Prostate gland (tissue), 2 donors: ENCODE measurements around the gene DGCR8. TPM values are rescaled to one million over a fixed set of nuclear protein-coding genes. Genes with fewer than 3 reads are reported as not detected.

ENCODE experiments used
- DNase-seq: peaks from one replicate; pipeline ENCODE4 v3.0.0-alpha.2; 2019; ENCODE audit warnings: low spot score
- H3K27ac ChIP-seq, 2 donors: fragments of 200-600 bp; sonication (generic); 2 replicates each; pipeline ENCODE4 v1.5.1; 2017 to 2019
- H3K27me3 ChIP-seq: fragments of 200-600 bp; sonication (generic); replicated peaks from 2 replicates; pipeline ENCODE4 v1.5.1; 2019; ENCODE audit not compliant: insufficient read depth
- H3K36me3 ChIP-seq, 2 donors: fragments of 200-600 bp; sonication (generic); 1 replicate in 1 of 2; 2 replicates in 1 of 2; pipeline versions ENCODE4 v1.5.1 to v1.8.1; 2017 to 2019
- H3K4me1 ChIP-seq: fragments of 200-600 bp; sonication (generic); replicated peaks from 2 replicates; pipeline ENCODE4 v1.5.1; 2019
- H3K4me3 ChIP-seq, 2 donors: fragments of 200-600 bp; sonication (generic); 2 replicates each; pipeline ENCODE4 v1.5.1; 2017 to 2019
- H3K9me3 ChIP-seq: fragments of 200-600 bp; sonication (generic); 2 replicates; pipeline ENCODE4 v1.5.1; 2017
- CTCF ChIP-seq, 4 experiments: fragments of 200-600 bp in 2 of 4; fragments of 450-650 bp in 2 of 4; sonication (generic) in 2 of 4; IDR thresholded peaks; 1 replicate in 3 of 4; 2 replicates in 1 of 4; pipeline ENCODE4 v1.5.1; 2016 to 2019; ENCODE audit warnings: antibody characterized with exemption in 4 of 4, mild to moderate bottlenecking in 2 of 4, moderate library complexity in 2 of 4
- POLR2A ChIP-seq: fragments of 450-650 bp; IDR thresholded peaks from one replicate; pipeline ENCODE4 v1.6.1; 2016; ENCODE audit warnings: antibody characterized with exemption, mild to moderate bottlenecking
- POLR2AphosphoS5 ChIP-seq: sonication (generic); formaldehyde crosslinking; IDR thresholded peaks from one replicate; pipeline ENCODE4 v1.6.1; 2017; ENCODE audit warnings: antibody characterized with exemption
- WGBS: methylation state at CpG from one replicate; pipeline ENCODE4 v1.1.5; 2018; 5-methylcytosine and 5-hydroxymethylcytosine counted together
- intact Hi-C: fragments of 100-400 bp; cut with DNase I; formaldehyde crosslinking; loops from one replicate; pipeline ENCODE4 v1.14.2; 2022
- total RNA-seq, 2 donors: library from RNA; depleted of rRNA; stranded (reverse); fragments of >200 nt; gene quantifications; one replicate each; pipeline ENCODE4 v1.1.0, GENCODE V29; 2016

DGCR8 gene
- total RNA-seq, 2 donors from 2014 or later = 20.9 to 47.6 TPM

- whole genome bisulfite sequencing = 92% methylated on average over 20 of the region's 20 CpGs
- Histone ChIP-seq H3K36me3 (peaks cover 14 to 30% of the 10 kb centered on the region in 2 donors), H3K27me3 (no peaks in the 10 kb centered on the region), H3K4me1 (no peaks in the 10 kb centered on the region), H3K9me3 (no peaks in the 10 kb centered on the region), H3K27ac (no peak overlapping the region), H3K4me3 (no peak overlapping the region)
- no peak for TF ChIP-seq POLR2A
- TF ChIP-seq POLR2AphosphoS5 = no peak
- TF ChIP-seq CTCF (IDR thresholded peaks at IDR 0.05) = no peak
- no peak for DNase-seq
- intact Hi-C loops = no loop called here
Observed at GRCh38 chr22:20106205-20106848, 26.3 kb downstream of the DGCR8 start.

- peaks cover 14 to 30% of the 10 kb centered on the region in 2 donors for H3K36me3 ChIP-seq
- no peaks in the 10 kb centered on the region for H3K4me1 ChIP-seq
- DNase-seq = no peak
- H3K9me3 ChIP-seq = no peaks in the 10 kb centered on the region
- intact Hi-C loops = no loop called here
- no peak overlapping the region for H3K27ac ChIP-seq
- H3K4me3 ChIP-seq = no peak overlapping the region
- TF ChIP-seq CTCF (IDR thresholded peaks at IDR 0.05) (no peak), POLR2A (no peak), POLR2AphosphoS5 (no peak)
- WGBS = 97% methylated on average over 10 of the region's 10 CpGs
- no peaks in the 10 kb centered on the region for H3K27me3 ChIP-seq
Observed at GRCh38 chr22:20106849-20107237, 26.8 kb downstream of the DGCR8 start.

GRCh38 chr22:20107471-20107901 is 27.4 kb downstream of the DGCR8 start:
- no peak overlapping the region for H3K4me3 ChIP-seq
- DNase-seq = no peak
- peaks cover 14 to 30% of the 10 kb centered on the region in 2 donors for H3K36me3 ChIP-seq
- intact Hi-C loops = no loop called here
- H3K27ac ChIP-seq = no peak overlapping the region
- H3K27me3 ChIP-seq = no peaks in the 10 kb centered on the region
- H3K4me1 ChIP-seq = no peaks in the 10 kb centered on the region
- H3K9me3 ChIP-seq = no peaks in the 10 kb centered on the region
- 97% methylated on average over 7 of the region's 7 CpGs for WGBS
- TF ChIP-seq POLR2A = no peak
- TF ChIP-seq POLR2AphosphoS5 = no peak
- no peak for TF ChIP-seq CTCF (IDR thresholded peaks at IDR 0.05)

- TF ChIP-seq CTCF (IDR thresholded peaks at IDR 0.05) (no peak), POLR2AphosphoS5 (no peak), POLR2A (no peak)
- no peak for DNase-seq
- Histone ChIP-seq H3K4me1 (no peaks in the 10 kb centered on the region), H3K4me3 (no peak overlapping the region), H3K27me3 (no peaks in the 10 kb centered on the region), H3K36me3 (peaks cover 14 to 30% of the 10 kb centered on the region in 2 donors), H3K9me3 (no peaks in the 10 kb centered on the region), H3K27ac (no peak overlapping the region)
- intact Hi-C loops = no loop called here
- WGBS = 83% methylated on average over 12 of the region's 13 CpGs
Observed at GRCh38 chr22:20107951-20108756, 28.1 kb downstream of the DGCR8 start.
